ENCODE data around the gene C1orf122.

DNA sequence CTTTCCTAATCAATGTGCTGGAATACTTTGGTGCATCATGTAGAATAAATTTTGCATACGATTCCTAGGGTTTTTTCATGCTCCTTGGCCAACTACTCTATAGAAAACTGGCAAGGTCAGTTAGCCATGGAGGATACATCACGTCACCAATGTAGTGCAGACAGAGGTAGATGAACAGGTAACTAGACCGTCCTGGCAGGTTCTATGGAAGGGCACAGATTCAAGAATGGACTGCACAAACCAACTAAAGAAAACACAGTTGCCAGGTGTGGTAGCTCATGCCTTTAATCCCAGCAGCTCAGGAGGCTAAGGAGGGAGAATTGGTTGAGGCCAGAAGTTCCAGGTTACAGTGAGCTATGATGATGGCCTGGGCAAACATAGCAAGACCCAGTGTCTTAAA, 41.9 kb downstream of the C1orf122 start:
- TF ChIP-seq ZNF207 (IDR thresholded peaks at IDR 0.05; ENCODE audit: borderline replicate concordance) (no peak), USF1 (IDR thresholded peaks at IDR 0.05; ENCODE audit: borderline replicate concordance, extremely low read length, insufficient read depth, low read depth, low read length) (no peak), CHD1 (IDR thresholded peaks at IDR 0.05; ENCODE audit: low read depth, low read length) (no peak), SPI1 (IDR thresholded peaks at IDR 0.05; ENCODE audit: borderline replicate concordance, insufficient read depth, low read depth, low read length) (no peak), CHD2 (IDR thresholded peaks at IDR 0.05; ENCODE audit: borderline replicate concordance, low read depth, low read length) (no peak), ZBTB4 (CRISPR knock-in tag; IDR thresholded peaks at IDR 0.05) (no peak), STAT3 (IDR thresholded peaks at IDR 0.05; ENCODE audit: low read depth, low read length) (no peak), BCL3 (IDR thresholded peaks at IDR 0.05; ENCODE audit: borderline replicate concordance, insufficient read depth, low read depth, low read length, poor library complexity, severe bottlenecking) (no peak)
- TF ChIP-seq, protein P1, sequence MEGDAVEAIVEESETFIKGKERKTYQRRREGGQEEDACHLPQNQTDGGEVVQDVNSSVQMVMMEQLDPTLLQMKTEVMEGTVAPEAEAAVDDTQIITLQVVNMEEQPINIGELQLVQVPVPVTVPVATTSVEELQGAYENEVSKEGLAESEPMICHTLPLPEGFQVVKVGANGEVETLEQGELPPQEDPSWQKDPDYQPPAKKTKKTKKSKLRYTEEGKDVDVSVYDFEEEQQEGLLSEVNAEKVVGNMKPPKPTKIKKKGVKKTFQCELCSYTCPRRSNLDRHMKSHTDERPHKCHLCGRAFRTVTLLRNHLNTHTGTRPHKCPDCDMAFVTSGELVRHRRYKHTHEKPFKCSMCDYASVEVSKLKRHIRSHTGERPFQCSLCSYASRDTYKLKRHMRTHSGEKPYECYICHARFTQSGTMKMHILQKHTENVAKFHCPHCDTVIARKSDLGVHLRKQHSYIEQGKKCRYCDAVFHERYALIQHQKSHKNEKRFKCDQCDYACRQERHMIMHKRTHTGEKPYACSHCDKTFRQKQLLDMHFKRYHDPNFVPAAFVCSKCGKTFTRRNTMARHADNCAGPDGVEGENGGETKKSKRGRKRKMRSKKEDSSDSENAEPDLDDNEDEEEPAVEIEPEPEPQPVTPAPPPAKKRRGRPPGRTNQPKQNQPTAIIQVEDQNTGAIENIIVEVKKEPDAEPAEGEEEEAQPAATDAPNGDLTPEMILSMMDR (IDR thresholded peaks at IDR 0.05 in 2 of 3, conservative IDR thresholded peaks at IDR 0.05 in 1 of 3; ENCODE audit: control insufficient read depth in 2 of 3, extremely low read depth in 1 of 3, insufficient read depth in 1 of 3, low read depth in 3 of 3, low read length in 3 of 3): no peak
- TF ChIP-seq, protein P2, sequence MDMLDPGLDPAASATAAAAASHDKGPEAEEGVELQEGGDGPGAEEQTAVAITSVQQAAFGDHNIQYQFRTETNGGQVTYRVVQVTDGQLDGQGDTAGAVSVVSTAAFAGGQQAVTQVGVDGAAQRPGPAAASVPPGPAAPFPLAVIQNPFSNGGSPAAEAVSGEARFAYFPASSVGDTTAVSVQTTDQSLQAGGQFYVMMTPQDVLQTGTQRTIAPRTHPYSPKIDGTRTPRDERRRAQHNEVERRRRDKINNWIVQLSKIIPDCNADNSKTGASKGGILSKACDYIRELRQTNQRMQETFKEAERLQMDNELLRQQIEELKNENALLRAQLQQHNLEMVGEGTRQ (IDR thresholded peaks at IDR 0.05; ENCODE audit: borderline replicate concordance, low read depth, low read length): no peak
- TF ChIP-seq, protein P3, sequence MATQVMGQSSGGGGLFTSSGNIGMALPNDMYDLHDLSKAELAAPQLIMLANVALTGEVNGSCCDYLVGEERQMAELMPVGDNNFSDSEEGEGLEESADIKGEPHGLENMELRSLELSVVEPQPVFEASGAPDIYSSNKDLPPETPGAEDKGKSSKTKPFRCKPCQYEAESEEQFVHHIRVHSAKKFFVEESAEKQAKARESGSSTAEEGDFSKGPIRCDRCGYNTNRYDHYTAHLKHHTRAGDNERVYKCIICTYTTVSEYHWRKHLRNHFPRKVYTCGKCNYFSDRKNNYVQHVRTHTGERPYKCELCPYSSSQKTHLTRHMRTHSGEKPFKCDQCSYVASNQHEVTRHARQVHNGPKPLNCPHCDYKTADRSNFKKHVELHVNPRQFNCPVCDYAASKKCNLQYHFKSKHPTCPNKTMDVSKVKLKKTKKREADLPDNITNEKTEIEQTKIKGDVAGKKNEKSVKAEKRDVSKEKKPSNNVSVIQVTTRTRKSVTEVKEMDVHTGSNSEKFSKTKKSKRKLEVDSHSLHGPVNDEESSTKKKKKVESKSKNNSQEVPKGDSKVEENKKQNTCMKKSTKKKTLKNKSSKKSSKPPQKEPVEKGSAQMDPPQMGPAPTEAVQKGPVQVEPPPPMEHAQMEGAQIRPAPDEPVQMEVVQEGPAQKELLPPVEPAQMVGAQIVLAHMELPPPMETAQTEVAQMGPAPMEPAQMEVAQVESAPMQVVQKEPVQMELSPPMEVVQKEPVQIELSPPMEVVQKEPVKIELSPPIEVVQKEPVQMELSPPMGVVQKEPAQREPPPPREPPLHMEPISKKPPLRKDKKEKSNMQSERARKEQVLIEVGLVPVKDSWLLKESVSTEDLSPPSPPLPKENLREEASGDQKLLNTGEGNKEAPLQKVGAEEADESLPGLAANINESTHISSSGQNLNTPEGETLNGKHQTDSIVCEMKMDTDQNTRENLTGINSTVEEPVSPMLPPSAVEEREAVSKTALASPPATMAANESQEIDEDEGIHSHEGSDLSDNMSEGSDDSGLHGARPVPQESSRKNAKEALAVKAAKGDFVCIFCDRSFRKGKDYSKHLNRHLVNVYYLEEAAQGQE (IDR thresholded peaks at IDR 0.05; ENCODE audit: low read depth, low read length): no peak
